Progenitor cell of endocrine pancreas (in vitro differentiated cells): ENCODE data around the gene ABI3BP. TPM values are rescaled to one million over a fixed set of nuclear protein-coding genes. Genes with fewer than 3 reads are reported as not detected.

Experiments
- DNase-seq: peaks from one replicate; pipeline ENCODE4 v3.0.0; 2021; ENCODE audit warnings: low spot score; ENCODE audit not compliant: unreplicated experiment
- H3K27ac Mint-ChIP-seq: 2 replicates; pipeline ENCODE4 v1.8.0; 2021; ENCODE audit warnings: mild to moderate bottlenecking, moderate library complexity, mixed read lengths
- H3K27me3 Mint-ChIP-seq: 2 replicates; pipeline ENCODE4 v1.8.0; 2021; ENCODE audit warnings: mixed read lengths
- H3K36me3 Mint-ChIP-seq: 2 replicates; pipeline ENCODE4 v1.8.0; 2022; ENCODE audit warnings: mixed read lengths; ENCODE audit not compliant: insufficient read depth
- H3K4me1 Mint-ChIP-seq: 2 replicates; pipeline ENCODE4 v1.8.0; 2021; ENCODE audit warnings: low read depth, mixed read lengths
- H3K4me3 Mint-ChIP-seq: 2 replicates; pipeline ENCODE4 v1.8.0; 2021; ENCODE audit warnings: low read depth, mild to moderate bottlenecking, moderate library complexity, mixed read lengths
- H3K9me3 Mint-ChIP-seq: 2 replicates; pipeline ENCODE4 v1.8.0; 2021; ENCODE audit warnings: low read depth, mixed read lengths
- CTCF ChIP-seq: fragments of 200-600 bp; sonication (generic); IDR thresholded peaks from one replicate; pipeline ENCODE4 v1.5.0; 2021; ENCODE audit warnings: antibody characterized with exemption, mild to moderate bottlenecking; ENCODE audit not compliant: unreplicated experiment
- total RNA-seq: library from RNA; stranded (reverse); gene quantifications from 2 replicates; pipeline ENCODE4 v1.2.1, GENCODE V29; 2021

Gene ABI3BP
- total RNA-seq, 1 donor from 2014 or later: not detected

GRCh38 chr3:100815583-100815982 lies 177.6 kb downstream of the ABI3BP start:
- no peak overlapping the region for H3K27ac Mint-ChIP-seq
- TF ChIP-seq CTCF: no peak
- peaks cover 20% of the 10 kb centered on the region for H3K27me3 Mint-ChIP-seq

GRCh38 chr3:100813828-100814227 lies 179.4 kb downstream of the ABI3BP start:
- H3K4me3 Mint-ChIP-seq: no peak overlapping the region
- peaks cover 17% of the 10 kb centered on the region for H3K27me3 Mint-ChIP-seq
- no peaks in the 10 kb centered on the region for H3K4me1 Mint-ChIP-seq
- TF ChIP-seq CTCF: no peak
- no peak for DNase-seq
- no peaks in the 10 kb centered on the region for H3K36me3 Mint-ChIP-seq
- H3K27ac Mint-ChIP-seq: no peak overlapping the region
- H3K9me3 Mint-ChIP-seq: no peaks in the 10 kb centered on the region

More at GRCh38 chr3:100815583-100815982, 177.6 kb downstream of the ABI3BP start:
- H3K4me1 Mint-ChIP-seq: no peaks in the 10 kb centered on the region
- no peaks in the 10 kb centered on the region for H3K9me3 Mint-ChIP-seq
- no peak overlapping the region for H3K4me3 Mint-ChIP-seq
- no peak for DNase-seq
- H3K36me3 Mint-ChIP-seq: no peaks in the 10 kb centered on the region

- Mint-ChIP-seq H3K9me3 (no peaks in the 10 kb centered on the region), H3K36me3 (no peaks in the 10 kb centered on the region), H3K27me3 (peaks cover 15% of the 10 kb centered on the region), H3K27ac (no peak overlapping the region), H3K4me1 (no peaks in the 10 kb centered on the region), H3K4me3 (no peak overlapping the region)
- DNase-seq: no peak
- TF ChIP-seq CTCF: no peak
Measured at GRCh38 chr3:100811779-100812507, 181.3 kb downstream of the ABI3BP start.

- H3K9me3 Mint-ChIP-seq: no peaks in the 10 kb centered on the region
- no peaks in the 10 kb centered on the region for H3K4me1 Mint-ChIP-seq
- H3K27me3 Mint-ChIP-seq: peaks cover 7% of the 10 kb centered on the region
- H3K27ac Mint-ChIP-seq: no peak overlapping the region
- no peak for TF ChIP-seq CTCF
- no peak overlapping the region for H3K4me3 Mint-ChIP-seq
- DNase-seq: no peak
- no peaks in the 10 kb centered on the region for H3K36me3 Mint-ChIP-seq
Measured at GRCh38 chr3:100810671-100811070, 182.6 kb downstream of the ABI3BP start.

- no peak for DNase-seq
- Mint-ChIP-seq H3K27me3 (peaks cover 5% of the 10 kb centered on the region), H3K4me1 (no peaks in the 10 kb centered on the region), H3K27ac (no peak overlapping the region), H3K4me3 (no peak overlapping the region), H3K9me3 (no peaks in the 10 kb centered on the region), H3K36me3 (no peaks in the 10 kb centered on the region)
- TF ChIP-seq CTCF: no peak
Measured at GRCh38 chr3:100804631-100805030, 188.6 kb downstream of the ABI3BP start.
